GM12878 (cell line): ENCODE data around the gene MIPOL1. TPM values are rescaled to one million over a fixed set of nuclear protein-coding genes. Genes with fewer than 3 reads are reported as not detected.

Experiments used
- ATAC-seq: fragments of 200-7000 bp; cut with Tn5 transposase; 3 replicates; pipeline ENCODE4 v1.9.1; 2020; ENCODE audit warnings: mild to moderate bottlenecking, moderate library complexity
- BruUV-seq: library from RNA; stranded (reverse); fragments of 400-500 nt; replicated peaks from 2 replicates; lab custom pipeline; 2021; lab: Mats Ljungman, UMichigan
- CTCF ChIA-PET: fragments of 300-600 bp; sonication (Branson Sonifier 250); formaldehyde crosslinking; extraction: SDS; loops from one replicate; lab custom pipeline; 2021; ENCODE audit warnings: inconsistent platforms; lab: Yijun Ruan, JAX
- POLR2A ChIA-PET: fragments of 350-600 bp; formaldehyde crosslinking; extraction: SDS; loops from one replicate; lab custom pipeline; 2021; ENCODE audit warnings: inconsistent platforms; lab: Charles Lee
- RAD21 ChIA-PET: fragments of 300-600 bp; sonication (Branson Sonifier 250); formaldehyde crosslinking; loops from one replicate; lab custom pipeline; 2023; ENCODE audit warnings: antibody characterized with exemption; ENCODE audit not compliant: unreplicated experiment; lab: Charles Lee
- SMC1A ChIA-PET: fragments of 300-600 bp; sonication (Branson Sonifier 250); formaldehyde crosslinking; loops from one replicate; lab custom pipeline; 2023; ENCODE audit not compliant: unreplicated experiment, uncharacterized antibody; lab: Charles Lee
- DNase-seq: peaks from one replicate; pipeline ENCODE4 v3.0.0-alpha.2; 2011; ENCODE audit warnings: low read depth, low spot score
- FAIRE-seq: peaks from 3 replicates; lab custom pipeline; 2011; peaks lifted over from hg19 to GRCh38; lab: Jason Lieb, UNC
- H2AFZ ChIP-seq: 2 replicates; pipeline ENCODE4 v1.6.0; 2011; ENCODE audit warnings: low read depth, low read length, control low read depth; ENCODE audit not compliant: control insufficient read depth
- H3K27ac ChIP-seq: 2 replicates; pipeline ENCODE4 v1.5.1; 2011; ENCODE audit warnings: control low read depth; ENCODE audit not compliant: control insufficient read depth, insufficient read depth
- H3K27me3 ChIP-seq, 2 experiments: replicated peaks in 1 of 2; 2 replicates each; pipeline versions ENCODE4 v1.6.0 to v1.6.1; 2011; ENCODE audit warnings: low read length in 1 of 2; ENCODE audit not compliant: control insufficient read depth in 2 of 2, insufficient read depth in 2 of 2
- H3K36me3 ChIP-seq, 2 experiments: 2 replicates each; pipeline ENCODE4 v1.5.1; 2011; ENCODE audit warnings: low read length in 1 of 2; ENCODE audit not compliant: control insufficient read depth in 2 of 2, insufficient read depth in 2 of 2
- H3K4me1 ChIP-seq: 2 replicates; pipeline ENCODE4 v1.6.1; 2011; ENCODE audit warnings: mild to moderate bottlenecking, low read length, moderate library complexity, mixed read lengths; ENCODE audit not compliant: control insufficient read depth, insufficient read depth
- H3K4me2 ChIP-seq: 2 replicates; pipeline ENCODE4 v1.6.0; 2011; ENCODE audit warnings: control low read depth; ENCODE audit not compliant: control insufficient read depth, insufficient read depth
- H3K4me3 ChIP-seq: fragments of 200-600 bp; sonication (generic); 2 replicates; pipeline ENCODE4 v1.5.1; 2016
- H3K79me2 ChIP-seq: 2 replicates; pipeline ENCODE4 v1.6.0; 2011; ENCODE audit warnings: low read length; ENCODE audit not compliant: control insufficient read depth, insufficient read depth
- H3K9ac ChIP-seq: 2 replicates; pipeline ENCODE4 v1.8.0; 2011; ENCODE audit warnings: low read length, control low read depth, mixed read lengths; ENCODE audit not compliant: control insufficient read depth, insufficient read depth
- H3K9me3 ChIP-seq: replicated peaks from 3 replicates; pipeline ENCODE4 v1.5.1; 2011; ENCODE audit warnings: mild to moderate bottlenecking, low read length; ENCODE audit not compliant: control insufficient read depth, insufficient read depth
- H4K20me1 ChIP-seq: 2 replicates; pipeline ENCODE4 v1.6.0; 2011; ENCODE audit not compliant: control insufficient read depth, insufficient read depth
- ATF7 ChIP-seq: fragments of 450-650 bp; IDR thresholded peaks from 2 replicates; pipeline ENCODE4 v1.6.1; 2016; ENCODE audit warnings: low read depth, mild to moderate bottlenecking
- KAT2A ChIP-seq: conservative IDR thresholded peaks from 2 replicates; pipeline ENCODE4 v1.6.1; 2011; ENCODE audit warnings: low read depth, low read length; ENCODE audit not compliant: control insufficient read depth
- ZNF384 ChIP-seq: IDR thresholded peaks from 2 replicates; pipeline ENCODE4 v1.6.1; 2012; ENCODE audit warnings: low read depth, mild to moderate bottlenecking, low read length, improper control_type of control experiment, borderline replicate concordance
- WGBS: methylation state at CpG from one replicate; pipeline ENCODE4 v1.1.6; 2016; ENCODE audit warnings: low lambda C conversion rate; ENCODE audit not compliant: insufficient replicate concordance, insufficient coverage; ENCODE audit errors: missing lambda C conversion rate; 5-methylcytosine and 5-hydroxymethylcytosine counted together
- in situ Hi-C: fragments of 300-500 bp; cut with MboI; formaldehyde crosslinking; loops from 9 replicates; pipeline ENCODE4 v1.14.3; 2018; ENCODE audit warnings: mixed read lengths
- intact Hi-C: fragments of 100-400 bp; cut with micrococcal nuclease; formaldehyde crosslinking; loops from one replicate; pipeline ENCODE4 v1.14.2; 2022; ENCODE audit not compliant: unreplicated experiment
- polyA plus RNA-seq, 11 experiments: library from polyadenylated mRNA; depleted of rRNA in 4 of 11; unstranded in 6 of 11; stranded (reverse) in 5 of 11; fragments of >200 nt; fragmentation: Nextera tagmentation in 4 of 11; fragmentation: Illumina TruSeq in 1 of 11; extraction: Ambion mirVana in 4 of 11; extraction: Trizol in 1 of 11; gene quantifications; 1 replicate in 1 of 11; 2 replicates in 10 of 11; pipeline versions ENCODE4 v1.2.1 to v1.2.3, GENCODE V29; 2011 to 2016; ENCODE audit warnings: inconsistent platforms in 2 of 11, missing spikeins in 2 of 11, low read depth in 1 of 11
- total RNA-seq, 4 experiments: library from RNA; depleted of rRNA in 3 of 4; stranded (reverse); fragments of >200 nt in 3 of 4; fragmentation: Illumina TruSeq in 1 of 4; extraction: Trizol in 1 of 4; gene quantifications; 2 replicates each; pipeline versions ENCODE4 v1.2.1 to v1.2.3, GENCODE V29; 2013 to 2021
- TF ChIP-seq, protein P1 (sequence below): fragments of 450-650 bp; IDR thresholded peaks from 2 replicates; pipeline ENCODE4 v1.6.1; 2017; ENCODE audit warnings: mild to moderate bottlenecking
- TF ChIP-seq, protein P2 (sequence below): fragments of 450-650 bp; IDR thresholded peaks from 2 replicates; pipeline ENCODE4 v1.6.1; 2016; ENCODE audit warnings: mild to moderate bottlenecking
- TF ChIP-seq, protein P3 (sequence below): IDR thresholded peaks from 2 replicates; pipeline ENCODE4 v1.6.1; 2011; ENCODE audit warnings: low read depth, mild to moderate bottlenecking, low read length, moderate library complexity, borderline replicate concordance; ENCODE audit errors: extremely low read depth
- TF ChIP-seq, protein P4 (sequence below): IDR thresholded peaks from 2 replicates; pipeline ENCODE4 v1.6.1; 2011; ENCODE audit warnings: borderline replicate concordance, low read depth, mild to moderate bottlenecking, moderate library complexity, low read length; ENCODE audit not compliant: insufficient read depth, poor library complexity, severe bottlenecking
- TF ChIP-seq, protein P5 (sequence below): fragments of 450-650 bp; IDR thresholded peaks from 2 replicates; pipeline ENCODE4 v1.6.1; 2017; ENCODE audit warnings: mild to moderate bottlenecking, moderate library complexity

MIPOL1 gene
- total and polyA plus RNA-seq, 10 of the 15 experiments (the other 5 are each of a cell fraction or from before 2014, with no cell fraction given): 0.06 TPM; not detected in 9

DNA sequence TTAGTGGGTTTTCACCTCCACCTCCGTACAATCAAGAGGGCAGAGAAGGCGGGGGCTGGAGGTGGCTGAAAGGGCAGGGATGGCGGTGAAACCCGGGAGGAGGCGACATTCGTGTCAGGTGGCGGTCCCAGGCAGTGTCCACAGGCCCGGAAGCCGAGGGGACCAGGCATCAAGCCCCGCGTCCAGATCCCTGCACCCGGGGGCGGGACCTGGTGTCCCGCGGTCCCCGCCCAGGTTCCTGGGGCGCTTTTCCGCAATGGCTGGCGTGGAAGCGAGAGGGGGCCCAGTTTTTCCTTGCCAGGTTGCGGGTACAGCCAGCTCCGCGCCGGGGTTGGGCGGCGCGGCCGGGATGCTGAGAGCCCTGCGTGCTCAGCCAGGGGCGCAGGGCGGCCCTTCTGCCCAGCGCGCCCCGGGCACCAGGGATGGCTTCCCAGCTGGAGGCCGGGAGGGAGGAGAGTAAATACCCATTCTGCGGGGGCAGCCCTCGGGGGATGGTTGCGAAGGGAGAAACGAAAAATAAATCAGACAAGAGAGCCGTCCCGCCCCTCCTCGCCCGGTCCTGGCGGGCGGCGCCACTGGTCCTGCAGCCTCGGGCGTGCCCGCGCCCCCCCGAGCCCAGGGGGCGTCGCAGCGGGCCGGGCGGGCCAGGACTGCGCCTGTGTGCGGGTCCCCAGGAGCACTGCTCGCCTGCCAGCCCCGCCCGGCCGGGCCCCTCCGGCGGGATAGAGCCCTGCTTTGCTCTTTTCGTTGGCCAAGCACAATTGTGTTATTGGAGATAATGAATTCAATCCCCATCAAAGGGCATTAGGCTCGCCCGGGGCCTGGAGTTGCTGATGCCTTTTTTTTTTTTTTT lies 385.8 kb downstream of the MIPOL1 start (continued):
- TF ChIP-seq, protein P1, sequence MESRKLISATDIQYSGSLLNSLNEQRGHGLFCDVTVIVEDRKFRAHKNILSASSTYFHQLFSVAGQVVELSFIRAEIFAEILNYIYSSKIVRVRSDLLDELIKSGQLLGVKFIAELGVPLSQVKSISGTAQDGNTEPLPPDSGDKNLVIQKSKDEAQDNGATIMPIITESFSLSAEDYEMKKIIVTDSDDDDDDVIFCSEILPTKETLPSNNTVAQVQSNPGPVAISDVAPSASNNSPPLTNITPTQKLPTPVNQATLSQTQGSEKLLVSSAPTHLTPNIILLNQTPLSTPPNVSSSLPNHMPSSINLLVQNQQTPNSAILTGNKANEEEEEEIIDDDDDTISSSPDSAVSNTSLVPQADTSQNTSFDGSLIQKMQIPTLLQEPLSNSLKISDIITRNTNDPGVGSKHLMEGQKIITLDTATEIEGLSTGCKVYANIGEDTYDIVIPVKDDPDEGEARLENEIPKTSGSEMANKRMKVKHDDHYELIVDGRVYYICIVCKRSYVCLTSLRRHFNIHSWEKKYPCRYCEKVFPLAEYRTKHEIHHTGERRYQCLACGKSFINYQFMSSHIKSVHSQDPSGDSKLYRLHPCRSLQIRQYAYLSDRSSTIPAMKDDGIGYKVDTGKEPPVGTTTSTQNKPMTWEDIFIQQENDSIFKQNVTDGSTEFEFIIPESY: no peak

DNA sequence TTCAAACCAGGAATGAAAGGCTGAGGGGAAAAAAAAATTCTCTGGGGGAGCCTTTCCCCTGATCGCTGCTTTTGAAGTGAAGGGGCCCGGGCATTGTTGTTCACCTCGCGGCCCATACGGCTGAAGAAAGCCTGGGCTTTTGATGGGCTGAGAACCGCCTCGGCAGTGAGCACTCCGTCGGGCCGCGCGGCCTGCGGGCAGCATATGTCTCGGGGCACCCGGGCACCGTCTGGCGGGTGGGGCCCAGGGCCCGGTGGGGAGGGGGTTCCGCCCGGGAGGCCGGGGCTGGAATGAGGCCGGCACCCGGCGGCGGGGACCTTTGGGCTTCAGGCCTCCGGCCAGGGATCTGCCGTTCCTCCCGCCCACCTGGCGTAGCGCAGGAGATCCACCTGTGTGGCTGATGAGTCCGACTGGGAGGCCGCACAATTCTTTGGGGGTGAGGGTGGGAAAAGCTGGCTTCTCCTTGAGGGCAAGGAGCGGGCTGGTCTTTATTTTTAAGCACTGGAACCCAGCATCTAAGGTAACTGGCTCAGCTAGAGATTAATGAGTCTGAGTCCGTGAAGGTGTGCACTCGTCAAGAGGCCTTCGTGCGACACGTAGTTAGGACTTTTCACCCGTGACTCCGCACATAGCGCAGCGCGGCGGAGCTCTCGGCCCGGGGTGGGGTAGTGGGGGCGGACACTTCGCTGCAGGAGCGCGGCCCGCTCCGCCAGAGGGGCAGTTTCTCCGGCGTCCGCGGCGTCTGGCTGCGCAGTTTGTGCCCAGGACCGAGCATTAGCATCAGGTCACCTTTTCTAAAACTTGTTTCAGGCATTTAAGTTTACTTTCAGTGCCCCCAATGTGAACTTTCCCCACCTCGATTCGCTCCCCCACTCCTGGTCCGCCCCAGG lies 386.7 kb downstream of the MIPOL1 start:
- H3K27me3 ChIP-seq: no peaks in the 10 kb centered on the region
- POLR2A ChIA-PET: no interaction called here
- TF ChIP-seq, protein P2, sequence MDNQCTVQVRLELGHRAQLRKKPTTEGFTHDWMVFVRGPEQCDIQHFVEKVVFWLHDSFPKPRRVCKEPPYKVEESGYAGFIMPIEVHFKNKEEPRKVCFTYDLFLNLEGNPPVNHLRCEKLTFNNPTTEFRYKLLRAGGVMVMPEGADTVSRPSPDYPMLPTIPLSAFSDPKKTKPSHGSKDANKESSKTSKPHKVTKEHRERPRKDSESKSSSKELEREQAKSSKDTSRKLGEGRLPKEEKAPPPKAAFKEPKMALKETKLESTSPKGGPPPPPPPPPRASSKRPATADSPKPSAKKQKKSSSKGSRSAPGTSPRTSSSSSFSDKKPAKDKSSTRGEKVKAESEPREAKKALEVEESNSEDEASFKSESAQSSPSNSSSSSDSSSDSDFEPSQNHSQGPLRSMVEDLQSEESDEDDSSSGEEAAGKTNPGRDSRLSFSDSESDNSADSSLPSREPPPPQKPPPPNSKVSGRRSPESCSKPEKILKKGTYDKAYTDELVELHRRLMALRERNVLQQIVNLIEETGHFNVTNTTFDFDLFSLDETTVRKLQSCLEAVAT: no peak
- TF ChIP-seq, protein P3, sequence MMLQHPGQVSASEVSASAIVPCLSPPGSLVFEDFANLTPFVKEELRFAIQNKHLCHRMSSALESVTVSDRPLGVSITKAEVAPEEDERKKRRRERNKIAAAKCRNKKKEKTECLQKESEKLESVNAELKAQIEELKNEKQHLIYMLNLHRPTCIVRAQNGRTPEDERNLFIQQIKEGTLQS: no peak
- TF ChIP-seq ZNF384 (no peak), KAT2A (no peak), ATF7 (no peak)
- TF ChIP-seq, protein P4, sequence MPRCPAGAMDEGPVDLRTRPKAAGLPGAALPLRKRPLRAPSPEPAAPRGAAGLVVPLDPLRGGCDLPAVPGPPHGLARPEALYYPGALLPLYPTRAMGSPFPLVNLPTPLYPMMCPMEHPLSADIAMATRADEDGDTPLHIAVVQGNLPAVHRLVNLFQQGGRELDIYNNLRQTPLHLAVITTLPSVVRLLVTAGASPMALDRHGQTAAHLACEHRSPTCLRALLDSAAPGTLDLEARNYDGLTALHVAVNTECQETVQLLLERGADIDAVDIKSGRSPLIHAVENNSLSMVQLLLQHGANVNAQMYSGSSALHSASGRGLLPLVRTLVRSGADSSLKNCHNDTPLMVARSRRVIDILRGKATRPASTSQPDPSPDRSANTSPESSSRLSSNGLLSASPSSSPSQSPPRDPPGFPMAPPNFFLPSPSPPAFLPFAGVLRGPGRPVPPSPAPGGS: no peak
- TF ChIP-seq, protein P5, sequence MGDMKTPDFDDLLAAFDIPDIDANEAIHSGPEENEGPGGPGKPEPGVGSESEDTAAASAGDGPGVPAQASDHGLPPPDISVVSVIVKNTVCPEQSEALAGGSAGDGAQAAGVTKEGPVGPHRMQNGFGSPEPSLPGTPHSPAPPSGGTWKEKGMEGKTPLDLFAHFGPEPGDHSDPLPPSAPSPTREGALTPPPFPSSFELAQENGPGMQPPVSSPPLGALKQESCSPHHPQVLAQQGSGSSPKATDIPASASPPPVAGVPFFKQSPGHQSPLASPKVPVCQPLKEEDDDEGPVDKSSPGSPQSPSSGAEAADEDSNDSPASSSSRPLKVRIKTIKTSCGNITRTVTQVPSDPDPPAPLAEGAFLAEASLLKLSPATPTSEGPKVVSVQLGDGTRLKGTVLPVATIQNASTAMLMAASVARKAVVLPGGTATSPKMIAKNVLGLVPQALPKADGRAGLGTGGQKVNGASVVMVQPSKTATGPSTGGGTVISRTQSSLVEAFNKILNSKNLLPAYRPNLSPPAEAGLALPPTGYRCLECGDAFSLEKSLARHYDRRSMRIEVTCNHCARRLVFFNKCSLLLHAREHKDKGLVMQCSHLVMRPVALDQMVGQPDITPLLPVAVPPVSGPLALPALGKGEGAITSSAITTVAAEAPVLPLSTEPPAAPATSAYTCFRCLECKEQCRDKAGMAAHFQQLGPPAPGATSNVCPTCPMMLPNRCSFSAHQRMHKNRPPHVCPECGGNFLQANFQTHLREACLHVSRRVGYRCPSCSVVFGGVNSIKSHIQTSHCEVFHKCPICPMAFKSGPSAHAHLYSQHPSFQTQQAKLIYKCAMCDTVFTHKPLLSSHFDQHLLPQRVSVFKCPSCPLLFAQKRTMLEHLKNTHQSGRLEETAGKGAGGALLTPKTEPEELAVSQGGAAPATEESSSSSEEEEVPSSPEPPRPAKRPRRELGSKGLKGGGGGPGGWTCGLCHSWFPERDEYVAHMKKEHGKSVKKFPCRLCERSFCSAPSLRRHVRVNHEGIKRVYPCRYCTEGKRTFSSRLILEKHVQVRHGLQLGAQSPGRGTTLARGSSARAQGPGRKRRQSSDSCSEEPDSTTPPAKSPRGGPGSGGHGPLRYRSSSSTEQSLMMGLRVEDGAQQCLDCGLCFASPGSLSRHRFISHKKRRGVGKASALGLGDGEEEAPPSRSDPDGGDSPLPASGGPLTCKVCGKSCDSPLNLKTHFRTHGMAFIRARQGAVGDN: no peak

More for the DNA sequence above, 386.7 kb downstream of the MIPOL1 start:
- in situ Hi-C loops (no loop called here), intact Hi-C loops (no loop called here)
- H2AFZ ChIP-seq: no peak overlapping the region
- no peak for ATAC-seq
- H3K79me2 ChIP-seq: no peaks in the 10 kb centered on the region
- ChIA-PET SMC1A (no interaction called here), CTCF (no interaction called here), RAD21 (no interaction called here)
- H3K27ac ChIP-seq: no peak overlapping the region
- no peak for FAIRE-seq
- no peaks in the 10 kb centered on the region; the same call in 2 of the 3 replicates for H3K9me3 ChIP-seq
- no peaks in the 10 kb centered on the region for H4K20me1 ChIP-seq
- WGBS: 65% methylated on average over 49 of the region's 62 CpGs
- no peak overlapping the region for H3K4me2 ChIP-seq
- DNase-seq: no peak
- no peaks in the 10 kb centered on the region for H3K4me1 ChIP-seq
- no peak overlapping the region for H3K4me3 ChIP-seq
- no peak overlapping the region for H3K9ac ChIP-seq
- H3K36me3 ChIP-seq: no peaks in the 10 kb centered on the region
- BruUV-seq: no TSS peak
